HG02943 (cell line): ENCODE results near the gene TRIM13.
A peak's percentile ranks its signal among the peaks of the same experiment; 100 is the strongest.

Source experiments
- ATAC-seq: cut with Tn5 transposase; IDR thresholded peaks from one replicate; pipeline ENCODE4 v1.9.1; 2021; ENCODE audit warnings: mild to moderate bottlenecking, low read depth, moderate library complexity; ENCODE audit not compliant: unreplicated experiment

Gene TRIM13

GRCh38 chr13:49996161-49996915 lies 504 bp upstream of the TRIM13 start:
- ATAC-seq = no peak

GRCh38 chr13:49997955-49998354 lies 1.1 kb downstream of the TRIM13 start:
- no peak for ATAC-seq

- ATAC-seq = no peak
These were observed 2.1 kb downstream of the TRIM13 start for GRCh38 chr13:49998714-49999624.

- no peak for ATAC-seq
These were observed 4.4 kb downstream of the TRIM13 start for GRCh38 chr13:50001287-50001686.

- ATAC-seq = no peak
These were observed 9.7 kb downstream of the TRIM13 start for GRCh38 chr13:50006426-50007135.

- ATAC-seq = no peak
These were observed 14.6 kb downstream of the TRIM13 start for GRCh38 chr13:50011461-50011860.

GRCh38 chr13:50012396-50013169 lies 15.7 kb downstream of the TRIM13 start:
- no peak for ATAC-seq

GRCh38 chr13:50014386-50014785 lies 17.5 kb downstream of the TRIM13 start:
- ATAC-seq = no peak

- no peak for ATAC-seq
These were observed 18.4 kb downstream of the TRIM13 start, which contains the start of gene KCNRG for GRCh38 chr13:50015258-50015657. Gene KCNRG (plus strand): TSS chr13:50015444. CDS start chr13:50015494, 50 bp downstream.

- no peak for ATAC-seq
These were observed 18.9 kb downstream of the TRIM13 start for GRCh38 chr13:50015750-50016149.

- no peak for ATAC-seq
These were observed 19.6 kb downstream of the TRIM13 start for GRCh38 chr13:50016444-50016843.

- ATAC-seq = no peak
These were observed 21.0 kb downstream of the TRIM13 start for GRCh38 chr13:50017819-50018218.

- ATAC-seq = no peak
These were observed 28.6 kb downstream of the TRIM13 start for GRCh38 chr13:50025436-50025835.

- peak; percentile 98 for ATAC-seq
These were observed 30.1 kb downstream of the TRIM13 start for GRCh38 chr13:50026788-50027473.

GRCh38 chr13:50030315-50030714 lies 33.5 kb downstream of the TRIM13 start:
- no peak for ATAC-seq

- no peak for ATAC-seq
These were observed 36.9 kb downstream of the TRIM13 start for GRCh38 chr13:50033725-50034124.

GRCh38 chr13:50037788-50038187 lies 40.9 kb downstream of the TRIM13 start:
- ATAC-seq = no peak

- ATAC-seq = no peak
These were observed 41.4 kb downstream of the TRIM13 start for GRCh38 chr13:50038266-50038665.

- ATAC-seq = no peak
These were observed 55.6 kb downstream of the TRIM13 start for GRCh38 chr13:50052478-50052877.

- no peak for ATAC-seq
These were observed 57.0 kb downstream of the TRIM13 start for GRCh38 chr13:50053844-50054243.
